ENCODE data around the gene ARFRP1. TPM values are rescaled to one million over a fixed set of nuclear protein-coding genes. Genes with fewer than 3 reads are reported as not detected.

Gene ARFRP1
- total and polyA plus RNA-seq, 2 of the 13 experiments (the other 11 are each of a cell fraction or from before 2014, with no cell fraction given), result 32.0 to 51.1 TPM

DNA sequence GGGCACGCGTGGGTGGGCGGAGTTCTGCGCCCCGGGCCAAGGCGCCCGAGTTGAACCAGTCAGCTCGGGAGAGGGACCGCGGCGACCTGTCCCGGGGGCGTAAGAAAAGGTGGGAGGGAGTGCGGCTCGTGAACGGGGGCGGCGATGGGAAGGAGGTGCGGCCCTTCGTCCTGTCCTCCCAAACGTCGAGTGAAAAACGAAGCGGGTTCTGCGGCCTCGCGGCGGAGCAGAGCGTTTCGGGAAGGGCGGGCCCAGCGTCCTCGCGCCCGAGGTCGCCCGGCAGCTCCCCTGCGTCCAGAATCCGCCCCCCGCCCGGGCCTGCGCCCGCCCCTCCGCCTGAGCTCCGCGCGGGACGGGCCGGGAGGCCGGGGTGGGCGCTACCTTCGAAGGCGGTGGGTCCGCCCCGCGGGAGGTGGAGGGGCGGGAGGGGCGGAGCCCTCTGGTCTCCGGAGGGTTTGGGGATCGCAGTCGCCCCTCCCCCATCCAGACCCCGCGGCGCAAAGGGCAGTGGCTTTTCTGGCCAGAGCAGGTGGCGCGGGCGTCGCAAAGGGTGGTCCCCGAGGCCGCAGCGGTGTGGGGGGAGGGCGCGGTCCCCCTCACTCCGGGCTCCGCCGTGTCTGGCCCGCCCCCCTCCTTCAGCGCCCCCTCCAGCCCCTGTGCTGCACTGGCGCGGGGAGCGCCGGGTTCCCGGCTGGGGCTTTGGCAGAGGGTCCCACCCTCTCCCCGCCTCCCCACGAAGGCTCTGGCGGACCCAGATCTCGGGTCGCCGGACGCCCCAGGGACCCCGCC lies 55.4 kb downstream of the ARFRP1 start (continued):
- peak; percentile 87; the same call in 1 of the 2 replicates for TF ChIP-seq ZNF724P (CRISPR knock-in tag; IDR thresholded peaks at IDR 0.05; ENCODE audit: borderline replicate concordance)
- peak in 1 of 2 experiments; percentile 26; a peak in 1 of 4 replicates for TF ChIP-seq KLF16 (CRISPR knock-in tag; IDR thresholded peaks at IDR 0.05)
- TF ChIP-seq IRF2 (CRISPR knock-in tag; IDR thresholded peaks at IDR 0.05), result no peak
- TF ChIP-seq UBTF (CRISPR knock-in tag; IDR thresholded peaks at IDR 0.05), result peak; percentile 27; the same call in 1 of the 2 replicates
- peak; percentile 55 for TF ChIP-seq ATF7-NPFF (CRISPR knock-in tag; IDR thresholded peaks at IDR 0.05; ENCODE audit: low read depth)
- no peak for TF ChIP-seq ZNF510 (CRISPR knock-in tag; IDR thresholded peaks at IDR 0.05; ENCODE audit: low read depth)
- TF ChIP-seq, protein P1, sequence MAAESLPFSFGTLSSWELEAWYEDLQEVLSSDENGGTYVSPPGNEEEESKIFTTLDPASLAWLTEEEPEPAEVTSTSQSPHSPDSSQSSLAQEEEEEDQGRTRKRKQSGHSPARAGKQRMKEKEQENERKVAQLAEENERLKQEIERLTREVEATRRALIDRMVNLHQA (CRISPR knock-in tag; IDR thresholded peaks at IDR 0.05), result no peak
- TF ChIP-seq PHF20 (CRISPR knock-in tag; IDR thresholded peaks at IDR 0.05), result no peak
- no peak for TF ChIP-seq HNRNPUL1 (IDR thresholded peaks at IDR 0.05; ENCODE audit: low read depth, low read length)
- TF ChIP-seq AFF4 (CRISPR knock-in tag; IDR thresholded peaks at IDR 0.05), result no peak
- TF ChIP-seq ZNF431 (CRISPR knock-in tag; IDR thresholded peaks at IDR 0.05; ENCODE audit: borderline replicate concordance, low read depth), result no peak
- no peak for TF ChIP-seq GTF2F1 (IDR thresholded peaks at IDR 0.05; ENCODE audit: low read length)
- TF ChIP-seq, protein P2, sequence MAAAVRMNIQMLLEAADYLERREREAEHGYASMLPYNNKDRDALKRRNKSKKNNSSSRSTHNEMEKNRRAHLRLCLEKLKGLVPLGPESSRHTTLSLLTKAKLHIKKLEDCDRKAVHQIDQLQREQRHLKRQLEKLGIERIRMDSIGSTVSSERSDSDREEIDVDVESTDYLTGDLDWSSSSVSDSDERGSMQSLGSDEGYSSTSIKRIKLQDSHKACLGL (CRISPR knock-in tag; IDR thresholded peaks at IDR 0.05), result no peak; the same call in 1 of the 2 replicates
- TF ChIP-seq, protein P3, sequence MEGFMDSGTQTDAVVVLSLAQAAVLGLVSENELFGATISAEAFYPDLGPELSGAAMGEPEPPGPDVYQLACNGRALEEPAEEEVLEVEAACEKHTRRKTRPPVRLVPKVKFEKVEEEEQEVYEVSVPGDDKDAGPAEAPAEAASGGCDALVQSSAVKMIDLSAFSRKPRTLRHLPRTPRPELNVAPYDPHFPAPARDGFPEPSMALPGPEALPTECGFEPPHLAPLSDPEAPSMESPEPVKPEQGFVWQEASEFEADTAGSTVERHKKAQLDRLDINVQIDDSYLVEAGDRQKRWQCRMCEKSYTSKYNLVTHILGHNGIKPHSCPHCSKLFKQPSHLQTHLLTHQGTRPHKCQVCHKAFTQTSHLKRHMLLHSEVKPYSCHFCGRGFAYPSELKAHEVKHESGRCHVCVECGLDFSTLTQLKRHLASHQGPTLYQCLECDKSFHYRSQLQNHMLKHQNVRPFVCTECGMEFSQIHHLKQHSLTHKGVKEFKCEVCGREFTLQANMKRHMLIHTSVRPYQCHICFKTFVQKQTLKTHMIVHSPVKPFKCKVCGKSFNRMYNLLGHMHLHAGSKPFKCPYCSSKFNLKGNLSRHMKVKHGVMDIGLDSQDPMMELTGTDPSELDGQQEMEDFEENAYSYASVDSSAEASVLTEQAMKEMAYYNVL (CRISPR knock-in tag; IDR thresholded peaks at IDR 0.05; ENCODE audit: borderline replicate concordance), result no peak
- no peak for TF ChIP-seq ZXDC (CRISPR knock-in tag; IDR thresholded peaks at IDR 0.05)
- peak; percentile 90 for TF ChIP-seq IRX3 (CRISPR knock-in tag; IDR thresholded peaks at IDR 0.05; ENCODE audit: borderline replicate concordance, low read depth)
